ENCODE results near the gene CPNE9.

The CPNE9 gene

GRCh38 chr3:9710174-9710739 lies 6.6 kb downstream of the CPNE9 start:
- no peak overlapping the region for H3K4me3 ChIP-seq
- H3K27ac ChIP-seq: no peak overlapping the region

GRCh38 chr3:9712415-9712814 lies 8.8 kb downstream of the CPNE9 start:
- no peak overlapping the region for H3K27ac ChIP-seq
- no peak overlapping the region for H3K4me3 ChIP-seq

- no peak overlapping the region for H3K27ac ChIP-seq
- H3K4me3 ChIP-seq: no peak overlapping the region
Observed at GRCh38 chr3:9713142-9713541, 9.5 kb downstream of the CPNE9 start.

GRCh38 chr3:9715136-9715535 lies 11.5 kb downstream of the CPNE9 start:
- Histone ChIP-seq H3K4me3 (no peak overlapping the region), H3K27ac (peak overlapping the region in 1 of 21 experiments; percentile 62)

- peak overlapping the region in 5 of 21 experiments; percentile 11 to 62 (median 24) for H3K27ac ChIP-seq
- H3K4me3 ChIP-seq: no peak overlapping the region
Observed at GRCh38 chr3:9715764-9716437, 12.3 kb downstream of the CPNE9 start.

GRCh38 chr3:9716801-9717555 lies 13.3 kb downstream of the CPNE9 start:
- H3K27ac ChIP-seq: peak overlapping the region in 1 of 21 experiments; percentile 56

GRCh38 chr3:9717563-9717962 lies 13.9 kb downstream of the CPNE9 start:
- Histone ChIP-seq H3K27ac (no peak overlapping the region), H3K4me3 (no peak overlapping the region)

More at GRCh38 chr3:9716801-9717555, 13.3 kb downstream of the CPNE9 start:
- no peak overlapping the region for H3K4me3 ChIP-seq

GRCh38 chr3:9718118-9718517 lies 14.5 kb downstream of the CPNE9 start:
- H3K4me3 ChIP-seq: no peak overlapping the region

GRCh38 chr3:9721015-9721699 lies 17.5 kb downstream of the CPNE9 start:
- no peak overlapping the region for H3K4me3 ChIP-seq
- H3K27ac ChIP-seq: no peak overlapping the region

More at GRCh38 chr3:9718118-9718517, 14.5 kb downstream of the CPNE9 start:
- H3K27ac ChIP-seq: no peak overlapping the region

- no peak overlapping the region for H3K27ac ChIP-seq
- H3K4me3 ChIP-seq: no peak overlapping the region
Observed at GRCh38 chr3:9721700-9722060, 18.0 kb downstream of the CPNE9 start.

GRCh38 chr3:9725775-9726515 lies 22.3 kb downstream of the CPNE9 start:
- H3K4me3 ChIP-seq: no peak overlapping the region
- no peak overlapping the region for H3K27ac ChIP-seq

- Histone ChIP-seq H3K27ac (no peak overlapping the region), H3K4me3 (no peak overlapping the region)
Observed at GRCh38 chr3:9727041-9727595, 23.5 kb downstream of the CPNE9 start.

- Histone ChIP-seq H3K27ac (no peak overlapping the region), H3K4me3 (no peak overlapping the region)
Observed at GRCh38 chr3:9727743-9728142, 24.1 kb downstream of the CPNE9 start.

- no peak overlapping the region for H3K27ac ChIP-seq
Observed at GRCh38 chr3:9729419-9729818, 25.8 kb downstream of the CPNE9 start.

GRCh38 chr3:9730657-9731205 lies 27.1 kb downstream of the CPNE9 start:
- peak overlapping the region in 20 of 21 experiments; percentile 27 to 100 (median 98) for H3K27ac ChIP-seq
- H3K4me3 ChIP-seq: peak overlapping the region; percentile 70 to 100 (median 92)

More at GRCh38 chr3:9729419-9729818, 25.8 kb downstream of the CPNE9 start:
- H3K4me3 ChIP-seq: no peak overlapping the region

- Histone ChIP-seq H3K27ac (peak within 1 kb of the TSS; percentile 93 to 100 (median 99)), H3K4me3 (peak within 1 kb of the TSS; percentile 70 to 100 (median 92))
Observed at GRCh38 chr3:9731206-9732079, 27.8 kb downstream of the CPNE9 start, which contains the start of gene BRPF1. Gene BRPF1 (plus strand): TSS chr3:9731735. CDS start chr3:9734141, 2,406 bp downstream.

GRCh38 chr3:9732080-9732739 lies 28.6 kb downstream of the CPNE9 start:
- H3K4me3 ChIP-seq: peak overlapping the region; percentile 70 to 100 (median 92)
- H3K27ac ChIP-seq: peak overlapping the region; percentile 93 to 100 (median 99)
